MCF 10A (cell line): ENCODE data around the gene SMIM38. TPM values are rescaled to one million over a fixed set of nuclear protein-coding genes. Genes with fewer than 3 reads are reported as not detected.

ENCODE experiments used
- BruUV-seq: library from RNA; stranded (reverse); fragments of 400-500 nt; replicated peaks from 2 replicates; lab custom pipeline; 2021; lab: Mats Ljungman, UMichigan
- CTCF ChIA-PET: fragments of 300-600 bp; sonication (Branson Sonifier 250); formaldehyde crosslinking; extraction: SDS; loops from one replicate; lab custom pipeline; 2021; ENCODE audit warnings: antibody characterized with exemption, inconsistent platforms; lab: Yijun Ruan, JAX
- POLR2A ChIA-PET: fragments of 300-600, 350-650 bp; sonication (Branson Sonifier 250); formaldehyde crosslinking; extraction: SDS; loops from one replicate; lab custom pipeline; 2020; ENCODE audit warnings: antibody characterized with exemption, inconsistent platforms; lab: Yijun Ruan, JAX
- DNase-seq: peaks from one replicate; pipeline ENCODE4 v3.0.0-alpha.2; 2018; ENCODE audit not compliant: unreplicated experiment
- H3K27ac Mint-ChIP-seq: one replicate; pipeline ENCODE4 v1.8.0; 2022; ENCODE audit warnings: mild to moderate bottlenecking, low read depth, mixed read lengths; ENCODE audit not compliant: unreplicated experiment
- H3K27me3 Mint-ChIP-seq: one replicate; pipeline ENCODE4 v1.8.0; 2022; ENCODE audit warnings: mixed read lengths; ENCODE audit not compliant: insufficient read depth, unreplicated experiment
- H3K36me3 Mint-ChIP-seq: one replicate; pipeline ENCODE4 v1.8.0; 2022; ENCODE audit warnings: mild to moderate bottlenecking, moderate library complexity, mixed read lengths; ENCODE audit not compliant: insufficient read depth, unreplicated experiment
- H3K4me1 Mint-ChIP-seq: one replicate; pipeline ENCODE4 v1.8.0; 2022; ENCODE audit warnings: mixed read lengths; ENCODE audit not compliant: insufficient read depth, unreplicated experiment
- H3K4me3 Mint-ChIP-seq: one replicate; pipeline ENCODE4 v1.8.0; 2022; ENCODE audit warnings: mild to moderate bottlenecking, moderate library complexity, mixed read lengths; ENCODE audit not compliant: unreplicated experiment
- H3K9me3 Mint-ChIP-seq: one replicate; pipeline ENCODE4 v1.8.0; 2022; ENCODE audit warnings: mixed read lengths; ENCODE audit not compliant: unreplicated experiment
- CTCF ChIP-seq: fragments of 200-600 bp; IDR thresholded peaks from one replicate; pipeline ENCODE4 v1.8.0; 2022; ENCODE audit warnings: antibody characterized with exemption, mild to moderate bottlenecking; ENCODE audit not compliant: unreplicated experiment
- intact Hi-C: fragments of 100-400 bp; cut with micrococcal nuclease; formaldehyde crosslinking; loops from 2 replicates; pipeline ENCODE4 v1.14.1; 2022
- total RNA-seq: library from RNA; stranded (reverse); gene quantifications from 2 replicates; pipeline ENCODE4 v1.2.3, GENCODE V29; 2022

The SMIM38 gene
- total RNA-seq, 1 experiment from 2014 or later = not detected

- no peak for TF ChIP-seq CTCF
- Mint-ChIP-seq H3K9me3 (peaks cover 11% of the 10 kb centered on the region), H3K4me3 (no peak overlapping the region), H3K4me1 (no peaks in the 10 kb centered on the region), H3K36me3 (no peaks in the 10 kb centered on the region), H3K27me3 (peaks cover 11% of the 10 kb centered on the region), H3K27ac (no peak overlapping the region)
- intact Hi-C loops = no loop called here
- ChIA-PET POLR2A (interaction anchor here (0.6 to 1.0 kb wide), 2 partner anchors 22 to 127 kb away, joined by 3 read pairs; no protein-coding TSS in a partner anchor), CTCF (interaction anchor here (0.6 to 1.9 kb wide), 4 partner anchors 10 to 531 kb away, joined by 3 to 11 read pairs (median 5); no protein-coding TSS in a partner anchor)
- no peak for DNase-seq
- no TSS peak for BruUV-seq
These were observed 43.9 kb upstream of the SMIM38 start for GRCh38 chr11:69111624-69112542.

- POLR2A ChIA-PET = no interaction called here
- intact Hi-C loops = no loop called here
- peaks cover 11% of the 10 kb centered on the region for H3K9me3 Mint-ChIP-seq
- H3K4me3 Mint-ChIP-seq = no peak overlapping the region
- no peak for TF ChIP-seq CTCF
- peaks cover 11% of the 10 kb centered on the region for H3K27me3 Mint-ChIP-seq
- no peaks in the 10 kb centered on the region for H3K4me1 Mint-ChIP-seq
- CTCF ChIA-PET = interaction anchor here (0.6 to 2.4 kb wide), 5 partner anchors 12 to 557 kb away, joined by 3 to 8 read pairs (median 7); no protein-coding TSS in a partner anchor
- no peak overlapping the region for H3K27ac Mint-ChIP-seq
- H3K36me3 Mint-ChIP-seq = no peaks in the 10 kb centered on the region
- BruUV-seq = no TSS peak
- DNase-seq = no peak
These were observed 42.5 kb upstream of the SMIM38 start for GRCh38 chr11:69113226-69113625.

- POLR2A ChIA-PET = interaction anchor here (1.0 kb wide), 1 partner anchor 535 kb away, joined by 3 read pairs; no protein-coding TSS in a partner anchor
These were observed 41.9 kb upstream of the SMIM38 start for GRCh38 chr11:69113646-69114340.

More at GRCh38 chr11:69113646-69114340, 41.9 kb upstream of the SMIM38 start:
- Mint-ChIP-seq H3K9me3 (peaks cover 11% of the 10 kb centered on the region), H3K4me3 (no peak overlapping the region), H3K27me3 (peaks cover 11% of the 10 kb centered on the region), H3K36me3 (no peaks in the 10 kb centered on the region), H3K27ac (no peak overlapping the region), H3K4me1 (no peaks in the 10 kb centered on the region)
- intact Hi-C loops = no loop called here
- CTCF ChIA-PET = interaction anchor here (0.7 to 2.4 kb wide), 6 partner anchors 13 to 561 kb away, joined by 3 to 8 read pairs (median 4); no protein-coding TSS in a partner anchor
- DNase-seq = no peak
- BruUV-seq = no TSS peak
- no peak for TF ChIP-seq CTCF
